UCSD-AML1 (cell line): Measurements from ENCODE around the gene PTBP3.

Experiments used
- DNase-seq: peaks from one replicate; lab custom pipeline; 2025; ENCODE audit not compliant: unreplicated experiment; lab: John Stamatoyannopoulos, UW

The PTBP3 gene

GRCh38 chr9:112174222-112174964 is 159.0 kb downstream of the PTBP3 start:
- DNase-seq, result peak; percentile 87

GRCh38 chr9:112173489-112174221 is 159.8 kb downstream of the PTBP3 start:
- DNase-seq, result peak; percentile 22

- no peak for DNase-seq
These were observed 162.5 kb downstream of the PTBP3 start for GRCh38 chr9:112170968-112171367.

- DNase-seq, result no peak
These were observed 163.2 kb downstream of the PTBP3 start for GRCh38 chr9:112170235-112170634.

- no peak for DNase-seq
These were observed 164.1 kb downstream of the PTBP3 start for GRCh38 chr9:112169368-112169767.

GRCh38 chr9:112168197-112168596 is 165.2 kb downstream of the PTBP3 start:
- no peak for DNase-seq
